ENCODE data around the gene SEMA3E.

GRCh38 chr7:83686416-83686815 lies 37.5 kb upstream of the SEMA3E start:
- TF ChIP-seq POLR2AphosphoS5 (IDR thresholded peaks at IDR 0.05; ENCODE audit: low read depth, low read length), result no peak
- no peak for TF ChIP-seq POLR2A (IDR thresholded peaks at IDR 0.05; ENCODE audit: low read depth, low read length)
- no peak for TF ChIP-seq TAF1 (IDR thresholded peaks at IDR 0.05; ENCODE audit: low read depth, low read length)

All from GM12891 (cell line).